ENCODE measurements around the gene PPARD.

GRCh38 chr6:35354361-35355135 lies 12.2 kb downstream of the PPARD start:
- TF ChIP-seq CTCF (IDR thresholded peaks at IDR 0.05) (no peak), POLR2A (IDR thresholded peaks at IDR 0.05) (no peak)
